ENCODE results near the gene N4BP2L1.

The N4BP2L1 gene

GRCh38 chr13:32427852-32428580, at the start of gene N4BP2L1:
Gene N4BP2L1, minus strand, starts transcription at chr13:32428130. Its CDS starts 48 bp downstream, at chr13:32428082.
- peak; percentile 60 for DNase-seq (ENCODE audit: low spot score)

DNA sequence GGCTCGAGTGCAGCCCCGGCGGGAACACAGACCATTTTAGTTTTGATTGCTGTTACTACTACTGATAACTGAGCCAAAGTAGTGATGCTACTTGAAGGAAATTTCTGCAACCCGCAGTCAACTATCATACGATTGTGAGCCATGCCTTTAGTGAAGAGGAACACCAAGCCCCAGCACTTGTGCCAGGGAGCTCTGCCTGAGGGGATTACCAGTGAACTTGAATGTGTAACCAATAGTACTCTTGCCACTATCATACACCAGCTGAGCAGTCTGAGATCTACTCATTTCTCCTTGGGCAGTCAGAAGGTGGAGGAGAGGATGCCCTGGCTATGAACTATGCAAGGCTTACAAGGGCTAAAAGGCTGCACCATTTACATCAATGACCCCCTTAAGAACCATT, 49.0 kb upstream of the N4BP2L1 start:
- no peak for DNase-seq (ENCODE audit: low spot score)

GRCh38 chr13:32476021-32476731, 48.2 kb upstream of the N4BP2L1 start:
- DNase-seq (ENCODE audit: low spot score) = no peak

DNA sequence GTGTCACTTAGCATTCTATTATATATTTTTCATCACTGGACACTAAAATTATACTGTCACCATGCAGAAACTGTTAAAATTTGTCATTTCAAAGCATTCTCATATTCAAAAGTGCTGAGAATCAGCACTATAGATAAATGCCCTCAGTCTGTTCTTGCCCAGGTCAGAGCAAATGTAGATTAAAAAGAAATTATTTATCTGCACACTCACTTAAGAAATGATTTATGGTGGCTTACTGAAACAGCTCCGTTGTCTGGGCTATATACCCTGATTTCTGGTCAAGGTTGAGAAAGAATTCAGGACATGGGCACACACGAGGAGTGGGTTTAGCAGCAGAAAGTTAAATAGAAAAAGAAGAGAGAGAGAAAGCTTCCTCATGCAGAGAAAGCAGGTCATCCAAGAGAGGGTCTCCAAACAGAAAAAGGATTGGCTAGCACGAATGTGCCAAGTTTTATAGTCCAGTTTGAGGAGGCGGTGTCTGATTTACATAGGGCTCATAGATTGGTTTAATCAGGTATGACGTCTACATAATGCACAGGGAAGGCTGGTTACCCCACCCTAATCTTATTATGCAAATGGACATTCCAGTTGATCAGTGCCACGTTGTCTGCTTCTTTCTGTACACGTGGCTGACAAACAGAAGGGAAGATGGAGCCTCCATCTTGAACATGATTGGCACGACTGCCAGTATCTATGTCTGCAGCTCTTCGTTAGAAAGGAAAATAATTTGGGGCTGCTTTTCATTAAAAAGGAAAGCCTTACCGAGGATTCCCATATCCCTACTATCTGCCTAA, 47.3 kb upstream of the N4BP2L1 start:
- DNase-seq (ENCODE audit: low spot score) = no peak

DNA sequence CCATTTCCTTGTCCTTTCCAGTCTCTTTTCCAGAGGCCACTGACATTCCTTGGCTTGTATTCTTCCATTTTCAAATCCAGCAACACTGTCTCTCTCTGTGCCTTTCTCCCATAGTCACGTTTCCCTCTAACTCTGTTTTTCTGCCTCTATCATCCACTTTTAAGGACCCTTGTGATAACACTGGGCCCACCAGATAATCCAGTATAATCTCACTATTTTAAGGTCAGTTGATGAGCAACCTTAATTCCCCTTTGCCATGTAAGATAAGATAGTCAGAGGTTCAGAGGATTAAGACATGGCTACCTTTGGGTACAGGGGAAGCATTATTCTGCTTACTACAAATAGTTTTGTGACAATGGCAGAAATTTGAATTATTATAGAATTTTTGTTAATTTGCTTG, 45.7 kb upstream of the N4BP2L1 start:
- no peak for DNase-seq (ENCODE audit: low spot score)

DNA sequence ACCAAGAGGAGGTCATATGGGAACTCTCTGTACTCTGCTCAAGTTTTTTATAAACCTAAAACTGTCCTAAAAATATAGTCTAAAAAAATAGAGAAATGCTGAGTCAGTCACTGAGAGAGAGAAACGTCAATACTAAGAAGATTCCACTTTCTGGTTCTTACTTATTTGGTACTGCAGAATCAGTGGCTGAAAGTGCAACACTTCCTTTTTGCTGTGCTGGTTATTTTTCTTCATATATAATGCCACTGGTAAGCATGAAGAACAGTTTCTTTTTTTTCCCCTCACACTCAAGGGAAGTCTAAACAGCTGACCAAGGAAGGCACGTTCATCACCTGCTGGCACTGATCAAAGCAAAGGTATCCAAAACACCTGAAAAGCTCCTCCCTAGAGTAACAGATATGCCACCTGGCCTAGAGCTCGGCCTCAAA, 44.3 kb upstream of the N4BP2L1 start:
- peak; percentile 8 for DNase-seq (ENCODE audit: low spot score)

DNA sequence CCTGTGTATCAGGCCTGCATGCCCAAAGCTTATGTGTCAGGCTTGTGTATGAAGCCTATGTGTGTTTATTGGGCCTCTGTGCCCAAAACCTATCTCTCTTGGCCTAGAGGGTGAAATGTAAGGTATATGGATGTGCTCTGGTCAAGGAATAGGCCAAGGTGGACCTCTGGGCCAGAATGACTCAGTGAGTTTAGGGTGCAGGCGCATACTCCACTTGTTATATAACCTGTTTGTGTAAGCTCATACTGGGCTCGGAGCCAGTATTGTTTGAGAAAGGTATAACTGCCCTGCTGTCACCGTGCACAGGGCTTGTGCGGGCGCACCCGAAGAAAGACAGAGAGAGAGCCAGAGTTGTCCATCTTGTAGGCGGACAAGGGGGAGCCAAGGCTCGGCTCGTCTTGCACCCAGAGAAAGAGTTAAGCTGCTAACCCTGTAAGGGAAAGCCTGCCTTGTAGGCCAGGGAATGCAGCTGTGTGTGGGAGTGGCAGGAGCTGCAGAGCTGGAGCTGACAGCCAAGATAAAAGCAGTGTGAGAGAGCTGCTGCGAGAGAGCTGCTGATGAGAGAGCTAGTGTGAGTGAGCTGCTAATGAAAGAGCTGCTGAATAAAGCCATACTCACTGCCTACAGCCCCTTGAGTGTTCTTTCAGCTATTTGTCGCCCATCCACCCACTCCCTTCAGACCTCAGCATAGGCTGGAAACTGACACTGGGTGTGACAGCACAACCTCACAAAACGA, 43.4 kb upstream of the N4BP2L1 start:
- no peak for DNase-seq (ENCODE audit: low spot score)

DNA sequence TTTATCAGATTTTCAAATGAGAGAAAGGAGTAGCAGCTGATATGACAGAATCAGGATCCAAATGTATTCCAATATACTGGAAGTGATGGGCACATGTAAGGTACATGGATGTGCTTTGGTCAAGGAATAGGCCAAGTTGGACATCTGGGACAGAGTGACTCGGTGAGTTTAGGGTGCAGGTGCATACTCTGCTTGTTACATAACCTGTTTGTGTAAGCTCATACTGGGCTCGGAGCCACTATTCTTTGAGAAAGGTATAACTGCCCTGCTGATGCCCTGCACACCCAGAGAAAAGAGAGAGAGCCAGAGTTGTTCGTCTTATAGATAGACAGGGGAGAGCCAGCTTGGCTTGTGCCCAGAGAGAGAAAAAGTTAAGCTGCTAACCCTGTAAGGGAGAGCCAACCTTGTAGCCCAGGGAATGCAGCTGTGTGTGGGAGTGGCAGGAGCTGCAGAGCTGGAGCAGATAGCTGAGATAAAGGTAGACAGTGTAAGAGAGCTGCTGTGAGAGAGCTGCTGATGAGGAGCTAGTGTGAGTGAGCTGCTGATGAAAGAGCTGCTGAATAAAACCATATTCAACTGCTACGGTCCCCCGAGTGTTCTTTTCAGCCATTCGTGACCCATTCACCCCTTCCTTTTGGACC, 40.7 kb upstream of the N4BP2L1 start:
- no peak for DNase-seq (ENCODE audit: low spot score)

GRCh38 chr13:32456591-32456990, 28.7 kb upstream of the N4BP2L1 start:
- DNase-seq (ENCODE audit: low spot score) = no peak

DNA sequence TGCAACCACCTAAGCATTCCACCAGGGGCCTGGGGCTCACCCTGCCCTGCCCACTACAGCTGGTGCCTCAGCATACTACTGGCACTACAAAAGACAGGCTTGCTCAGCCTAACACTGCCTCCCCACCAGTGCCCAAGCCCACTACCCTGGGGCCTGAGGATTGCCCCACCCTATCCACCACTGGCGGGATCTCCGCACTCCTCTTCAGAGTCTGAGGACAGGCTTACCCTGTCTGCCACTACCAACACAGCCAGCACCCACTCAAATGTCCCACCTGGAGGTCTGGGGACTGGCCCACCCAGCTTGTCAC, 27.6 kb upstream of the N4BP2L1 start:
- DNase-seq (ENCODE audit: low spot score) = no peak

DNA sequence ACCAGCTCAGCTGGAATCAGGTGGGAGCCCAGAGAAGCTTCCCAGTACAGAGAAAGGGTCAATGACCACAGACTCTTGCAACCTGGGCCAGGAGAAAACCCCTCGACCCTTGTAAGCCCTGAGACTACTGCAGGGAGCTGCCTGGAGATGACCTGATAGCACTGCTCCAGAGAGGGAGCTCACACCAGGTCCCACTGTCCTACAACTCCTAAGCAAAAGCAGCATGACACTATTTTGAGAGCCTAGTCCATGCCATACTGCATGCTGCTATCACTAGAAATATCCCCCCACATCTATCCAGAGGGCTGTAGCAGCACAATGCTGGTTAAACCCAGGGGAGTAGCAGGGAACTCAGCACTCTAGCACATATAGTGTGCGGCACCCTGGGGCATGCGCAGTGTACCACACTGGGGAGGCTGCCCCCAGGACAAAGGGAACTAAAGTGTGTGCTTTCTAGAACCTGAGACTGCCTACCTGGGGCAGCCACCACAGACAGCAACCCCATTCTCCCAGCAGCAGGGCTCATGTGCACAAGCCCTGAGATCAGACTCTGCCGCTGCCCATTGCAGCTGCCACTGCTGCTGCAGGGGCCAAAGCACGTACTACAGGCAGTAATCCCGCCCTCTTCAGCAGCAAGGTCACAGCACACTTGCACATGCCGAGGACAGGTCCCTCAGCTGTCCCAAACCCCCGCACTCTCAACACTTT, 27.1 kb upstream of the N4BP2L1 start:
- no peak for DNase-seq (ENCODE audit: low spot score)

DNA sequence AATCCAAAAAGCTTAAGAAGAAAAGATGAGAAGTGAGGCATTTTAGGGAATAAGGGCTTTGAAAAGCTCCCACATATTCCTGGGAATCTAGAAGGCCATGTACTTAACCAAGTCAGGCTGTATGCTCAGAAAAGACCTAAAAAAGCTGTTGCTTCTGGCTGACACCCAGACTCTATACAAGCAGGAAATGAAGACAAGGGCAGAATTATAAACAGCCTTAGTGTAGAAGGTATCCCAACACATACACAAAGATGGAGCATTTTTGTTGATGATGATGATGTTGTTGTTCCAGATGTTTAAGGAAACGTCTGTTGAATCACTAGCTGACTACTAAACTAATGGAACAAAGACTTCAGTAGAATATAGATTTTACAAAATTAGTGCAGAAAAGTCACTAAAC, 26.1 kb upstream of the N4BP2L1 start:
- DNase-seq (ENCODE audit: low spot score) = no peak

- DNase-seq (ENCODE audit: low spot score) = no peak
Measured at GRCh38 chr13:32448972-32449371, 21.0 kb upstream of the N4BP2L1 start.

DNA sequence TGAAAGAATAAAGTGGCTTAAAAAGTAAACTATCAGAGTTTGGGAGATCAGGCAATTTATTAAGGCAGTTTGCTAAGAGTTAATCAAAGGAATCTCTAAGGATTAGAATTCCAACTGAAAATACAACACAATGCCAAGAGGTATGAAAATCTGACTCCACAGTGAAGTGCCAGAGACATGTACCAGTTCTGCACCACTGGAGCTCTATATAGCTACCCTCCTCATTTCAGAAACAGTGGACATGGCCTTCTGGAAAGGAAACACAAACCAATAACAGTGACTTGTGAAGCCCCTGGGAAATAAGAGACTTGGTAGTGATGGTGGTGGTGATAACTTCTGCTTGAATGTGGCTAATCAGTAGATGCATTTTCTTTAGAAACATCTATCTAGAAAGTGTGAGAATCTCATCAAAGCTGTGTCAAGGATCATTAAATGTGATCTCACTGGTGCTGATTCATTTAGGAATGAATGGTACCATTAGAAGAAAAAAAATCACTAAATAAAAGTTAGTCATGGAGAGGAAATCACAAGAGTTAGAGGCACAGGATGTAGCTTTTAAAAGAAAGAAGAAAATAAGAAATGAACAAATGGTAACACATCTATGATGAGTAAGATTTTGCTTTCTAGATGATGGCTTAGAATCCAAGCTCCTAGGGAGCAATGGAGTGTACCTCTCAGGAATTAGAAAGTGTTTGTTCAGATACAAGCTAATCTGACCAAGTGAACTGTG, 20.1 kb upstream of the N4BP2L1 start:
- no peak for DNase-seq (ENCODE audit: low spot score)

DNA sequence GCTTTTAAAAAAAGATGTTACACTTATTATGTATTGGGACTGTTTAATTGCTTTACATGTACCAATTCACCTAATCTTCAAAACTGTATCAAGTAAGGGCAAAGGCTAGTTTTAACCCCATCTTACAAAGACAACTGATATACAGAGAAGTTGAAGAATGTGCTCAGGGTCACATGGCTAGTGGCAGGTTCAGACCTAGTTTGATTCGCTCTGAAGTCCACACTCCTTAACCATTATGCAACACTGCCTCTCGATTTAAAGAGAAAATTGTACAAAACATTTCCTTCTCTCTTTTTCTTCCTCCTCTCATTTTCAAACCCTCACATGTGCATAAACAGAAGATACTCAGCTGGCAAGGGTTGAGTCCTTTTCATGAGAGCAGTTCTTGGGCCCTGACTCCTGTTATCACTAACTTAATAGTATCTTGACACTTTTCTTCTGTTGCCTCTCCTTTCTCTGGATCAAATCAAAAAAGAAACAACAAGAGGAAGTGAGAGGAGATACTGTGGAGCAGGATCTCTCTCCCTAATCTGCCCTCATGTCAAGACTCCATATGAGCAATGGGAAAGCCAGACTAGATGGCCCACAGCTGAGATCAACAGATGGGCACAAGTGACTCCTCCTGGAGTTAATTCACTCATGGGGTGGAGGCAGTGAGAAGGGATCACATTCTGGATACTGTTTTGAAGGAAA, 19.0 kb upstream of the N4BP2L1 start:
- no peak for DNase-seq (ENCODE audit: low spot score)

GRCh38 chr13:32446220-32446619, 18.3 kb upstream of the N4BP2L1 start:
- no peak for DNase-seq (ENCODE audit: low spot score)

DNA sequence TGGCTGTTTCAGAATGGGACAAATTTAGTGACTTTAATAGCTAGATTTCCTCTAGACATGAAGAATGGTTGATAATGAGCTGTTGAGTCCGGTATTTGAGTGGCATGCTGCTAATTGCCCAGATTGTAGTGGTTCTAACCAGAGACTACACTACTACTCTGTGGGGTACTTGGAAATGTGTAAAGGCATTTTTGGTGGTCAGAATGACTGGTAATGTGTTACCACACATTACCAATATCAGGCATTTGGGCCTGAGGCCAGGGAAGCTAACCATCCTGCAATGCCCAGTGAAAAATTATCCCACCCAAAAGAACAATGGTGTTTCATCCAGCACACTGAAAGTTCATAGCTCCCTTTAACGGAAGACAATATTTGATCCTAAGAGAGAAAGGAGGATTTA, 17.5 kb upstream of the N4BP2L1 start:
- no peak for DNase-seq (ENCODE audit: low spot score)

- peak; percentile 32 for DNase-seq (ENCODE audit: low spot score)
Measured at GRCh38 chr13:32443111-32443510, 15.2 kb upstream of the N4BP2L1 start.

GRCh38 chr13:32438871-32439270, 10.9 kb upstream of the N4BP2L1 start:
- DNase-seq (ENCODE audit: low spot score) = no peak

- DNase-seq (ENCODE audit: low spot score) = no peak
Measured at GRCh38 chr13:32432856-32433255, 4.9 kb upstream of the N4BP2L1 start.
